ENCODE data around the gene RHOU. TPM values are rescaled to one million over a fixed set of nuclear protein-coding genes. Genes with fewer than 3 reads are reported as not detected.

Gene RHOU
- total RNA-seq, 4 donors from 2014 or later, result 17.2 to 50.1 (median 33.9) TPM

- ATAC-seq (ENCODE audit: low FRiP score) (no peak), DNase-seq (ENCODE audit: low spot score) (no peak)
- TF ChIP-seq CTCF (IDR thresholded peaks at IDR 0.05), result no peak
Observed at GRCh38 chr1:228792601-228793000, 57.3 kb downstream of the RHOU start.

GRCh38 chr1:228793032-228793431 is 57.8 kb downstream of the RHOU start:
- no peak for DNase-seq (ENCODE audit: low spot score)
- no peak for ATAC-seq (ENCODE audit: low FRiP score)

GRCh38 chr1:228794173-228794572 is 58.9 kb downstream of the RHOU start:
- ATAC-seq (ENCODE audit: low FRiP score), result no peak
- no peak for DNase-seq (ENCODE audit: low spot score)
- no peak for TF ChIP-seq CTCF (IDR thresholded peaks at IDR 0.05)

More at GRCh38 chr1:228793032-228793431, 57.8 kb downstream of the RHOU start:
- no peak for TF ChIP-seq CTCF (IDR thresholded peaks at IDR 0.05)

- ATAC-seq (ENCODE audit: low FRiP score) (no peak), DNase-seq (ENCODE audit: low spot score) (no peak)
- no peak for TF ChIP-seq CTCF (IDR thresholded peaks at IDR 0.05)
Observed at GRCh38 chr1:228794810-228795209, 59.5 kb downstream of the RHOU start.

- DNase-seq (ENCODE audit: low spot score) (no peak), ATAC-seq (ENCODE audit: low FRiP score) (no peak)
- no peak for TF ChIP-seq CTCF (IDR thresholded peaks at IDR 0.05)
Observed at GRCh38 chr1:228795596-228795995, 60.3 kb downstream of the RHOU start.

Other genes with a start within 250 kb of the RHOU start
- 10 to 100 TPM; 20.8 to 26.5 (median 23.5) TPM for gene RNF187, start 248.1 kb upstream of the RHOU start, total RNA-seq

All from omental fat pad (tissue), 4 donors.